GM19324 (cell line): ENCODE data around the gene PTPRH.
"Not testable (repeated sequence)": the region's sequence is repeated elsewhere in the genome, so short reads cannot be mapped to it uniquely, and the experiment has no call there.

ENCODE experiments used
- ATAC-seq: cut with Tn5 transposase; IDR thresholded peaks from one replicate; pipeline ENCODE4 v1.9.1; 2021; ENCODE audit warnings: mild to moderate bottlenecking, moderate library complexity; ENCODE audit not compliant: unreplicated experiment, low FRiP score

The PTPRH gene

GRCh38 chr19:55227241-55228014, 18.1 kb upstream of the PTPRH start:
- ATAC-seq: no peak

GRCh38 chr19:55226788-55227187, 17.5 kb upstream of the PTPRH start:
- no peak for ATAC-seq

- no peak for ATAC-seq
Measured at GRCh38 chr19:55226273-55226672, 17.0 kb upstream of the PTPRH start.

- no peak for ATAC-seq
Measured at GRCh38 chr19:55225415-55225958, 16.2 kb upstream of the PTPRH start.

- ATAC-seq: not testable (repeated sequence)
Measured at GRCh38 chr19:55224679-55225414, 15.5 kb upstream of the PTPRH start.

- ATAC-seq: no peak
Measured at GRCh38 chr19:55224038-55224665, 14.9 kb upstream of the PTPRH start.

GRCh38 chr19:55223291-55224037, 14.2 kb upstream of the PTPRH start:
- ATAC-seq: no peak

- ATAC-seq: no peak
Measured at GRCh38 chr19:55220525-55220924, 11.2 kb upstream of the PTPRH start.

GRCh38 chr19:55216461-55217198, 7.3 kb upstream of the PTPRH start:
- no peak for ATAC-seq

GRCh38 chr19:55213547-55213946, 4.2 kb upstream of the PTPRH start:
- no peak for ATAC-seq

GRCh38 chr19:55212447-55212846, 3.1 kb upstream of the PTPRH start:
- ATAC-seq: no peak

GRCh38 chr19:55209693-55210472, 582 bp upstream of the PTPRH start:
- no peak for ATAC-seq

- no peak for ATAC-seq
Measured at GRCh38 chr19:55206664-55207500, 2.4 kb downstream of the PTPRH start.

GRCh38 chr19:55202199-55202598, 7.1 kb downstream of the PTPRH start:
- ATAC-seq: not testable (repeated sequence)

- ATAC-seq: no peak
Measured at GRCh38 chr19:55199620-55200204, 9.6 kb downstream of the PTPRH start.

GRCh38 chr19:55198651-55199050, 10.7 kb downstream of the PTPRH start:
- no peak for ATAC-seq

- ATAC-seq: no peak
Measured at GRCh38 chr19:55197528-55197927, 11.8 kb downstream of the PTPRH start.

GRCh38 chr19:55196803-55197202, 12.5 kb downstream of the PTPRH start:
- ATAC-seq: no peak
